Ishikawa (cell line): ENCODE measurements around the gene SIVA1.

ENCODE experiments used
- CEBPB ChIP-seq: IDR thresholded peaks from 2 replicates; pipeline ENCODE4 v1.6.1; 2012
- EGR1 ChIP-seq: IDR thresholded peaks from 2 replicates; pipeline ENCODE4 v1.6.1; 2012
- EP300 ChIP-seq: IDR thresholded peaks from 2 replicates; pipeline ENCODE4 v1.6.1; 2012; ENCODE audit warnings: borderline replicate concordance
- FOXM1 ChIP-seq: IDR thresholded peaks from 2 replicates; pipeline ENCODE4 v1.6.1; 2012; ENCODE audit warnings: low read depth, borderline replicate concordance
- MAX ChIP-seq: IDR thresholded peaks from 2 replicates; pipeline ENCODE4 v1.6.1; 2012
- NFIC ChIP-seq: IDR thresholded peaks from 2 replicates; pipeline ENCODE4 v1.6.1; 2012
- RAD21 ChIP-seq: IDR thresholded peaks from 2 replicates; pipeline ENCODE4 v1.6.1; 2012; ENCODE audit warnings: low read depth
- TCF12 ChIP-seq: IDR thresholded peaks from 2 replicates; pipeline ENCODE4 v1.6.1; 2012; ENCODE audit warnings: low read depth
- TEAD4 ChIP-seq: IDR thresholded peaks from 2 replicates; pipeline ENCODE4 v1.6.1; 2012
- YY1 ChIP-seq: IDR thresholded peaks from 2 replicates; pipeline ENCODE4 v1.6.1; 2012; ENCODE audit warnings: low read depth
- ZBTB7A ChIP-seq: IDR thresholded peaks from 2 replicates; pipeline ENCODE4 v1.6.1; 2012; ENCODE audit warnings: low read depth
- TF ChIP-seq, protein P1 (sequence below): IDR thresholded peaks from 2 replicates; pipeline ENCODE4 v1.6.1; 2012; ENCODE audit warnings: low read depth, mild to moderate bottlenecking

- TF ChIP-seq CEBPB (no peak), MAX (no peak), EP300 (no peak), TEAD4 (no peak), RAD21 (no peak), NFIC (no peak), EGR1 (no peak), FOXM1 (no peak), TCF12 (no peak), YY1 (no peak), ZBTB7A (no peak)
- TF ChIP-seq, protein P1, sequence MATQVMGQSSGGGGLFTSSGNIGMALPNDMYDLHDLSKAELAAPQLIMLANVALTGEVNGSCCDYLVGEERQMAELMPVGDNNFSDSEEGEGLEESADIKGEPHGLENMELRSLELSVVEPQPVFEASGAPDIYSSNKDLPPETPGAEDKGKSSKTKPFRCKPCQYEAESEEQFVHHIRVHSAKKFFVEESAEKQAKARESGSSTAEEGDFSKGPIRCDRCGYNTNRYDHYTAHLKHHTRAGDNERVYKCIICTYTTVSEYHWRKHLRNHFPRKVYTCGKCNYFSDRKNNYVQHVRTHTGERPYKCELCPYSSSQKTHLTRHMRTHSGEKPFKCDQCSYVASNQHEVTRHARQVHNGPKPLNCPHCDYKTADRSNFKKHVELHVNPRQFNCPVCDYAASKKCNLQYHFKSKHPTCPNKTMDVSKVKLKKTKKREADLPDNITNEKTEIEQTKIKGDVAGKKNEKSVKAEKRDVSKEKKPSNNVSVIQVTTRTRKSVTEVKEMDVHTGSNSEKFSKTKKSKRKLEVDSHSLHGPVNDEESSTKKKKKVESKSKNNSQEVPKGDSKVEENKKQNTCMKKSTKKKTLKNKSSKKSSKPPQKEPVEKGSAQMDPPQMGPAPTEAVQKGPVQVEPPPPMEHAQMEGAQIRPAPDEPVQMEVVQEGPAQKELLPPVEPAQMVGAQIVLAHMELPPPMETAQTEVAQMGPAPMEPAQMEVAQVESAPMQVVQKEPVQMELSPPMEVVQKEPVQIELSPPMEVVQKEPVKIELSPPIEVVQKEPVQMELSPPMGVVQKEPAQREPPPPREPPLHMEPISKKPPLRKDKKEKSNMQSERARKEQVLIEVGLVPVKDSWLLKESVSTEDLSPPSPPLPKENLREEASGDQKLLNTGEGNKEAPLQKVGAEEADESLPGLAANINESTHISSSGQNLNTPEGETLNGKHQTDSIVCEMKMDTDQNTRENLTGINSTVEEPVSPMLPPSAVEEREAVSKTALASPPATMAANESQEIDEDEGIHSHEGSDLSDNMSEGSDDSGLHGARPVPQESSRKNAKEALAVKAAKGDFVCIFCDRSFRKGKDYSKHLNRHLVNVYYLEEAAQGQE, result no peak
Measured at GRCh38 chr14:104714066-104714465, 38.9 kb upstream of the SIVA1 start.
